ENCODE measurements around the gene DDX19B. TPM values are rescaled to one million over a fixed set of nuclear protein-coding genes. Genes with fewer than 3 reads are reported as not detected.

Gene DDX19B
- total RNA-seq, 1 donor from 2014 or later, result 16.7 TPM

DNA sequence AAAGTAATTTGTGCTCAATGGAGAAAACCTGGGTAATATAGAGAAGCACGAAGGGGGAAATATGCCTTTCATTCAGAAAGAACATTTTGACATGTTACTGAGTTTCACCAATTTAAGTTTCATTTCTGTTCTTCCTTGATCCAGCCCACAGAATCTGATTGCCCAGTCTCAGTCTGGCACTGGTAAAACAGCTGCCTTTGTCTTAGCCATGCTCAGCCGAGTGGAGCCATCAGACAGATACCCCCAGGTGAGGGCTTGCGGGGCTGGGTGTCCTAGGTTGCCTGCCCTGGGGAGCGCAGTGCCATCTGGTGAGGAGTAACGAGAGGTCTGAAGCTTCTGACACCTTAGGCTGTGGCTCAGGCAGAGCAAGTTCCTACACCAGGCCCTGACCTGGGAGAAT is 65.4 kb downstream of the DDX19B start:
- peak; percentile 13 for ATAC-seq

DNA sequence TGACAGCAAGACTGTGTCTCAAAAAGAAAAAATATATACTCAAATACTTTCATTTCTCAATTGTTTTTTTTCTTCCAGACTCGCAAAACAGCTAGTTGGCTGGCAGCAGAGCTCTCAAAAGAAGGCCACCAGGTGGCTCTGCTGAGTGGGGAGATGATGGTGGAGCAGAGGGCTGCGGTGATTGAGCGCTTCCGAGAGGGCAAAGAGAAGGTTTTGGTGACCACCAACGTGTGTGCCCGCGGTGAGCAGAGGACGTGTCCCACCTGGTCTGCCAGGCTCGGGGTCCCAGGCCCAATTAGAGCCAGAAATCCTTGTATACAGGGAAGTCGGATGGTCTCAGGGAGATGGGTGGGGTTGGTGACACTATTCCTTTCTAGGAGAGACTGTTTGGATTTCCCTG is 71.2 kb downstream of the DDX19B start:
- peak; percentile 51 for ATAC-seq

DNA sequence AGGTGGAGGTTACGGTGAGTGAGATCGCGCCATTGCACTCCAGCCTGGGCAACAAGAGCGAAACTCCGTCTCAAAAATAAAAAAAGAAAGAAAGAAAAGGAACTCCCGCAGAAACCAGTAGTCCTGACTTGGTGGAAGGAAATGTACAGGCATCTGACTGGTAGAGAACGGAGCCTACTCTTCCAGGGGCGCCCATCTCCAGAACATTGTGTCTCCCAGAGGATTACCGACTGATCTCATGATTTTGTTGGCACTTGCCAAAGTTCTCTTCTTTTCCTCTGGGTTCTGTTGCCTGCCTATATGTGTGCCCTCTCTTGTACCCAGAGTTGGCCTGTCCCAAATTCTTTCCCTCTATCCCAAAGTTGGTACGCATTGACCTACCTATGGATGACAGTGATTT is 71.9 kb downstream of the DDX19B start:
- no peak for ATAC-seq

DNA sequence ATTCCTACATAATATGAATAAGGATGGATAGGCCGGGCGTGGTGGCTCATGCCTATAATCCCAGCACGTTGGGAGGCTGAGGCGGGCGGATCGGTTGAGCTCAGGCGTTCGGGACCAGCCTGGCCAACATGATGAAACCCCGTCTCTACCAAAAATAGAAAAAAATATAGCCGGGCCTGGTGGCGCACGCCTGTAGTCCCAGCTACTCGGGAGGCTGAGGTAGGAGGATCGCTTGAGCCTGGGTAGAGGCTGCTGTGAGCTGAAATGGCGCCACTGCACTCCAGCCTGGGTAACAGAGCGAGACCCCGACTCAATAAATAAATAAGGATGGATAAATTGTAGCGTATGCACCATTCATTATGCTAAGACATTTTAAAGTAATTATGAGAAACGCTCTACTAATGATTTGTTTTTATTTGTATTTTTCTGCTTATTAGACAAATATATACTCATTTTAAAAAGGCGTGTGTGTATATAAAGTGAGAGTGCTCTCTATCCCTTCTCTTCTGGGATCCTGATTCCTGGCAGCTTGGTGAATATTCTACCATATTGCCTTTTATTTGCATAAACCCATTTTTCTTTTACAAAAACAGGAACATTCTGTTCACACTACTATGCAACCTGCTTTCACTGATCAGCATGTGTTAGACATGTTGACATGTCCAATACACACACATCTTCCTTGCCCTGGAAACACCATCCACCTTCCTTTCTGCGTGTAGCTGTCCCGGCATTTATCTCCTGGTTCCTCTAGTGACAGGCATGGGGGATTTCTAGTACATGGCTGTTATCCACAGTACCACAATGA is 74.1 kb downstream of the DDX19B start:
- ATAC-seq, result no peak

DNA sequence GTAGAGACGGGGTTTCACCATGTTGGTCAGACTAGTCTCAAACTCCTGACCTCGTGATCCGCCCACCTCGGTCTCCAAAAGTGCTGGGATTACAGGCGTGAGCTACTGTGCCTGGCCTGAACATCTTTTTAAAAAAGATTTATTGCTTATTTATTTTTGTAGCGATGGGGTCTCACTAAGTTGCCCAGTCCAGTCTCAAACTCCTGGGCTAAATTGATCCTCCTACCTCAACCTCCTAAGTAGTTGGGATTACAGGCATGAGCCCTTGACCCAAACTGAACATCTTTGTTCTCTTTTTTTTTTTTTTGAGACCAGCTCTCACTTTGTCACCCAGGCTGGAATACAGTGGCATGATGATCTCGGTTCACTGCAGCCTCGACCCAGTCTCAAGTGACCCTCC is 75.2 kb downstream of the DDX19B start:
- ATAC-seq, result no peak

DNA sequence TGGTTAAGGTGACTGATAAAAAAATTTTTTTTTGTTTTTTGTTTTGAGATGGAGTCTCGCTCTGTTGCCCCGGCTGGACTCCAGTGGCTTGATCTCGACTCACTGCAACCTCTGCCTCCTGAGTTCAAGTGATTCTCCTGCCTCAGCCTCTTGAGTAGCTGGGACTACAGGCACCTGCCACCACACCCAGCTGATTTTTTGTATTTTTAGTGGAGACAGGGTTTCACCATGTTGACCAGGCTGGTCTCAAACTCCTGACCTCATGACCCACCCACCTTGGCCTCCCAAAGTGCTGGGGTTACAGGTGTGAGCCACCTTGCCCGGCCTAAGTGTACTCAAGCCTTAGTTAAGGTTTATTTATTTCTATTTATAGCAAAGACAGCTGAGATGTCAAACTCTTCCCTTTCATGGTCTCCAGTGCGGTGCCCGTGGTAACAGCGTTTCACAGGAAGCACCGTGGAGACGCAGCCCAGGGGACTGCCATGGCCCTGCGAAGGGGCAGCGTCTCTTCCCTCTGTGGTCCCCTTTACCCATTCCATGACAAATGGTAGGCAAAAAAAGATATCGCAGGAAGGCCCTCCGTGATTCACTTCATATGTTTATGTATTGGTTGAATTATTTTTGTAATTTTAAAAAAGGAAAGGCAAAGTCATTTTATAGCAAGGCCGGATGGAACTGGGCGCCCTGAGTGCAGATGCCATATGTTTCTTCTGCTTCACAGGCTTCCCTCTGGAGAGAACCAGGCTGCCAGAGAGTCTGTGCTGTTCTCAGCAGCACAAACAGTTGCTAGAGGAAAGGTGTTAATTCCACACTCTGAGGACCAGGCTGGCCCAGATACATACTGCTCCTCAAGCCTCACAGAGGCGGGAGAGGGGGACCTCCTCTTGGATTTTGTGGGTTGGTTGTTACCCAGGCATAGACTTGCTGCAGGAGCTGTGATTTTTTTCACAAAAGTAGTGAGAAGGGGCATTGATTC is 76.9 kb downstream of the DDX19B start:
- ATAC-seq, result no peak

DNA sequence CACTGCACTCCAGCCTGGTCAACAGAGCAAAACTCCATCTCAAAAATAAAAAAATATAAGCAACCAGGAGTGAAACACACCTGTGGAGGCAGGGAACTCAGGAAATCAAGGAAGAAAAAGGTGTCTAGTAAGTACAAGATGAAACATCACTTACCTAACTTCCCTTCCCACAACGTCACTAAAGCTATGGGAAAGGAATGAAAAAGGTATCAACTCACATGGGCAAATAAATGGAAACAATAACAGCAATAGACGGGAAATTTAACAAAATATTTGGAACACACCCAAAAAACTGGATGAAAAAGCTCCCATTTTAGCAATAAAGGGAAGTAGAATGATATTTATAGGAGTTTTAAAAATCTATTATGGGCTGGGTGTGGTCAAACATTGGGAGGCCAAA is 78.8 kb downstream of the DDX19B start:
- no peak for ATAC-seq

DNA sequence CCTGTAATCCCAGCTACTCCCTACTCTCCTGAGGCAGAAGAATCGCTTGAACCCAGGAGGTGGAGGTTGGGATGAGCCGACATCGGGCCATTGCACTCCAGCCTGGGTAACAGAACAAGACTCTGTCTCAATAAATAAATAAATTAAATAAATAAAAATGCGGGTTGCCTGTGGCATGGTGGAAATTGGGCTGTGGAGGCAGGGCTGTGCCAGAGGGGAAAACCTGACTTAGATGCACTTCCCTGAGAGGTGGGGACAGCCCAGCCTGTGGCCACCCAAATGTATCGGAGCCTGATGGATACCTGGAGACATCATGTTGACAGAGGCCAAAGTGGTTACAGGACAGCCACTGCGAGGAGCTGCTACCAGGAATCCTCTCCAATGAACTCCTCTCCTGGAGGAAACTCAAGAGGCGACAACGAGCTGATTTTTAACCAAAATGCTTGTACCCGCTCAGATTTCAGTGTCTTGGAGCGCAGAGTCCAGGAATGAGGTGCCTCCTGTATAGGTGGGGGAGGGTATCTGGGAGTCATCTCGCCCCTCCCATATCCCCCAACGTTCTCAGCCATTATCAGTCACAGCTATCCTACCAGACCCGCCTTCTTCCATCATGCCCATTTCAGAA is 80.0 kb downstream of the DDX19B start:
- ATAC-seq, result no peak

DNA sequence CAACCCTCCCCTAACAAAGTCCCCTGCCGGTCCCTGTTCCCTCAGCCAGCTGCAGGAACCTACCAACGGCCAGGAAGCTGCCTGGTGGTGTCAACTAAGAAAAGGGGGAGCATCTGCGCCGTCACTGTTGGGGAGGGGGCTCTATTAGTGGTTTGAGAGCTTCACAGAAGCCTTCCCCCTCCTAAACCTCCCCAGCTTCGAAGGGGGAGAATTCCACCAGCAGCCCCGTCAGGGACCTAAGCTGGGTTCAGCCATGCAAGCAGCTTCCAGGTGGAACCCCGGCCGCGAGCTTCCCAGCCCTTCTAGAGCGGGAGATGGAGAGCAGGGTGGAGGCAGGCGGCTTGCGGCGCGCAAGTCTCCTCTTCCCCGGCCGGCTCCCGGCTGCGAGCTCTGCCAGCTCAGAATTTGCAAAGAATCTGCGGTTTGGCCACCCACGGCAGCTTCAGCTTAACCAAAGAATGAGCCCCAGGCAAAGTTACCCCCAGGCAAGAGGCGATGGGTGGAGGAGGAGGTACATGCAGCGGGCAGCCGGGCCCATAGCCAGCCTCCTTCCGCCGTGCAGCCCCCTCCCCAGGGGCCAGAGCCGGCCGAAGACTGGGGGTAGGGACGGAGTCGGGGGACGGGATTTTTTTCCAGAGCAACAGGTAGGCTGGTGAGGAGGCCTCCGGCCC is 81.4 kb downstream of the DDX19B start:
- ATAC-seq, result peak; percentile 31

DNA sequence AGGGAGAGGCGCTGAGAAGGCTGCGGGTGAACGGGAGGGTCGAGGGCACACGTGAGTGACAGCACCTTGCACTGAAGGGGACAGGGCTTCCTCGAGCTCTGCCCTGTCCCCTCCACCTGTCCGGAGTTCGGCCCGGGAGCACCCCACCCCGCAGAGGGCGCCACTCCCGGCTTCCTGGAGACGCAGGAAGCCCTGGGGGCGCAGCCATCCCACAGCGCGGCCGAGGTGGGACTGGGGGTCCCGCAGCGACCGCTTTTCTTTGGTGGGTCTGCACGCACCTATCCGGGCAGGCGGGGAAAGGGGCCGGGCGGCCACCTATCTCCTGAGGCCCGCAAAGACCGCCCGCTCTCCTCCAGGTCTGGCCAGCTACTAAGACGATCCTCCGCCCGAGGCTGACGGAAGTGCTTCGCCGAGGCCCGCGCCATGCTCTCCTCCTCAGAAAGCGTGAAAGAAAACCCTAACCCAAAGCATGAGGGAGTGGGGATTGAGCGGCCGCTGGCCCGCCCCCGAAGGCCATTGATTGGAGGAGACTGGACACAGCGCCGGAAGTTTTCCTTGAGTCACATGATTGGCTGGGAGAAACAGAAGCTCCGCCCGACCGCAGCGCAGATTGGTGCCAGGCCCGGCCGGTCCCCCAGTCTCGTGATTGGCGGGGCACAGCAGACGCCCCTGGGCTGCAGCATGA is 82.1 kb downstream of the DDX19B start:
- ATAC-seq, result peak; percentile 96

DNA sequence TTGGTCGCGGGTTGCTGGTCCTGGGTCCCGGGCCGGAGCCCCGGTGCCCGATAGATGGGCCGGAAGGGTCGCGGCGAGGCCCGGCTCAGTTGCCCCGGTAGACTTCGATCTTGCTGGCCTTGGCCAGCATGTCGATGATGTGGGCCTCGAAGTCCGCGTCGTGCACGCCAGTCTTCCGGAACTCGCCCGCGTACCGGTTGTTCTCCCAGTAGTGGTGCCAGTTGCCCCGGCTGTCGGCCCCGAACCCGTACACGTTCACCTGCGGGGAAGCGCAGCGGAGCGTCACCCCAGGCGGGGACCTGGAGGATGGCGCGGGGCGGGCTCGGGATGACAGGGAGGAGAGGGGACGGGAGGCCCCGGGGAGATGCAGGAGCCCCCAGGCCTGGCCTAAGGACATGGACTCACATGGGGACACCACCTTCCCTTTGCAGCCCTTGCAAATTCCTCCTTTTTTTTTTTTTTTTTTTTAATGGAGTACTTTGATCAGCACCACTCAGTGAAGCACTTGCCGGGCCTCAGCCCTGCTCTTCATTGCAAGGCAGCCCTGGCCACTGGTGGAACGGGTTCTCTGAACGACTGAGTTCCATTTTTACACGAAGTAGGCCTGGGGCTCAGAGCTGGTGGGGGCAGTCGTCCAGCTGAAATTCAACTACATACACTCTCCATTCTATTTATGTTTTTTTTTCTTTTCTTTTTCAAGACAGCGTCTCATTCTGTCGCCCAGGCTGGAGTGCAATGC is 82.8 kb downstream of the DDX19B start:
- ATAC-seq, result peak; percentile 28

DNA sequence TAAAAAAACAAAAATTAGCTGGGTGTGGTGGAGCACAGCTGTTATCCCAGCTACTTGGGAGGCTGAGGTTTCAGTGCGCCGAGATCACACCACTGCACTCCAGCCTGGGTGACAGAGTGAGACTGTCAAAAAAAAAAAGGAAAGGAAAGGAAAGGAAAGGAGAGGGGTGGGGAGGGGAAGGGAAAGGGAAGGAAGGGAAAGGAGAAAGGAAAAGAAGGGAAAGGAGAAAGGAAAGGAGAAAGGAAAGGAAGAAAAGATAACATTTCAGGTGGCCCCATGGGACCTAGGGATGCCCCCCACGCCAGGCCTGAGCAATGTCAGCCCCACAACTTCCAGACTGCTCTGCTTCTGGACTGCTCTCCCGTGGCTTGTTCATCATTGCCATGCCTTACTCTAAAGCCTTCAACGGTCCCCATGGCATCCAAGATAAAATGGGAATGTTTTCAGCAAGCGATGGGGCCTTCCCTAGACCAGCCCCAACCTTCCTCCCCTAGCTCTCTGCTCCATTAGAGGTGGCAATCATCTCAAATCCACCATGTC is 84.5 kb downstream of the DDX19B start:
- ATAC-seq, result no peak

Other genes with a start within 250 kb of the DDX19B start
- 16.3 TPM for gene PDPR, start 184.9 kb upstream of the DDX19B start, total RNA-seq
- gene CLEC18C, start 125.4 kb upstream of the DDX19B start, total RNA-seq, result 0.44 TPM
- 15.1 TPM for gene EXOSC6, start 47.2 kb upstream of the DDX19B start, total RNA-seq
- gene AARS1, start 9.7 kb upstream of the DDX19B start, total RNA-seq, result 53.4 TPM
- gene DDX19A, start 47.7 kb downstream of the DDX19B start, total RNA-seq, result 19.2 TPM
- 1.7 TPM for gene ST3GAL2, start 139.9 kb downstream of the DDX19B start, total RNA-seq
- gene FCSK, start 155.4 kb downstream of the DDX19B start, total RNA-seq, result 10.0 TPM
- 53.2 TPM for gene COG4, start 224.4 kb downstream of the DDX19B start, total RNA-seq
- 221 TPM for gene SF3B3, start 224.6 kb downstream of the DDX19B start, total RNA-seq